Astrocyte of the hippocampus (primary cell): ENCODE data around the gene SORT1.
"Not testable (repeated sequence)": the region's sequence is repeated elsewhere in the genome, so short reads cannot be mapped to it uniquely, and the experiment has no call there.

Experiments used
- DNase-seq: peaks from one replicate; pipeline ENCODE4 v3.0.0; 2011; ENCODE audit warnings: low read depth, low spot score

The SORT1 gene

DNA sequence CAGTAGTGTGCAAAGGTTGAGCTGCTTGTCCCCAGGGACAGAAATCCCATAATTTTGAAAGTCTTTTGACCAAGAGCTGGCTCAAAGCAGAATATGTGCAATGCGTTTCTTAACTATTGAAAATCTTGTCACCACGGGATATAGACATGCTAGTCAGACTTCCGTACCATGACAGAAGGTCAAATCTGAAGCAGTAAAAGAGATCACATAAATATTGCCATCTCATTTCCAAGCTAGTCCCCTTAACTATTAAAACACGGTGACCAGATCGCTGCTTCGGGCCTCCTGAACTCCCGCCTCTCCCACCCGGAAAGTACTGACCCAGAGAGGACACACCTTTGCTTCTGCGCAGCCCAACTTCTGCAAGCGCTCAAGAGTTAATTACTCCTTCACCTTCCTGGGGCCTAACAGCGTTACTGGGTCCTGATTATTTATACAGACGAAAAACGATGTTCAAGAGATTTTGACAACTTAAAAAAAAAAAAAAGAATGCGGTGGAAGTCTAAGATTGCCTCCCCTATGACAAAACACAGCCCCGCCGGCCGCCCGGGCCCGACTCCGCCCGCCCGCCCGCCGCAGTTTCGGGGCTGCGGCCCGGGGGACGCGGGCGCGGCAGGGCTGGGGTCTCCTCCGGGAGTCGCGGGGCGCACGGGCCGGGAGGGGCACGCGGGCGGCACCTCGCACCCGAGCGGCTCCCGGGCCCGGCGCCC, 692 bp downstream of the SORT1 start:
- DNase-seq, result peak; percentile 38

GRCh38 chr1:109396513-109396839, 1.2 kb downstream of the SORT1 start:
- DNase-seq, result no peak

DNA sequence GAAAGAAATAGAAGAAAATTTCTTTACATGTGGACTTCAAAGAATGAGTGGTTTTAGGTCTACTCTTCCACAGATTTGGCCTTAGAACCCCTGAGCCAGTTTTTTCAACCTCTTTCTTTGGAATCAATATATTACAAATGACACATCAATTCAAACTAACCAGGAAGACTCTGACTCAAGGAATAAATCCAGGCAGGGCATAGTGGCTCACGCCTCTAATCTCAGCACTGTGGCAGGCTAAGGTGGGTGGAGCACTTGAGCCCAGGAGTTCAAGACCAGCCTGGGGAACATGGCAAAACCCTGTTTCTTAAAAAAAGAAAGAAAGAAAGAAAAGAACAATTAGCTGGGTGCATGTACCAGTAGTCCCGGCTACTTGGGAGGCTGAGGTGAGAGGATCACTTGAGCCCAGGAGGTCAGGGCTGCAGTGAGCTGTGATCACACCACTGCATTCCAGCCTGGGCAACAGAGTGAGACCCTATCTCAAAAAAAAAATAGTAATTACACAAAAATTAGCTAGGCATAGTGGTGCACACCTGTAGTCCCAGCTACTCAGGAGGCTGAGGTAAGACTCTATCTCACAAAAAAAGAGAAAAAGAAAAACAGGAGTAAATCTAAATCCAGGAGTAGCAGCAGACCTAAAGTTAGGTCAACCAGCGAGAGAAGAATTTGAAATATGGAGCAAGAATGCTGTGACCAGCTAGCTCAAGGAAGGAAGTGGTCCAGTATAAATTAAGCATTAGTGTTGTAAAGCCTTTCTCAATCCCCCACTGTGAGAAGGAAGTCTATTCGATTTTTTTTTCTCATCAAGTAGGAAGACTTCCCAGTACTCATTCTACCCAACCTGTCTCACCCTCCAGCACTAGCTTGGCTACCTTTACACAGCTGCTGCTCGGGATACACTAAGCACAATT, 1.9 kb downstream of the SORT1 start:
- peak; percentile 79 for DNase-seq

GRCh38 chr1:109395282-109395599, 2.5 kb downstream of the SORT1 start:
- DNase-seq, result not testable (repeated sequence)

- DNase-seq, result no peak
These were observed 3.0 kb downstream of the SORT1 start for GRCh38 chr1:109394591-109395281.

- no peak for DNase-seq
These were observed 4.0 kb downstream of the SORT1 start for GRCh38 chr1:109393617-109394233.

- DNase-seq, result peak; percentile 77
These were observed 4.7 kb downstream of the SORT1 start for GRCh38 chr1:109392788-109393616.

DNA sequence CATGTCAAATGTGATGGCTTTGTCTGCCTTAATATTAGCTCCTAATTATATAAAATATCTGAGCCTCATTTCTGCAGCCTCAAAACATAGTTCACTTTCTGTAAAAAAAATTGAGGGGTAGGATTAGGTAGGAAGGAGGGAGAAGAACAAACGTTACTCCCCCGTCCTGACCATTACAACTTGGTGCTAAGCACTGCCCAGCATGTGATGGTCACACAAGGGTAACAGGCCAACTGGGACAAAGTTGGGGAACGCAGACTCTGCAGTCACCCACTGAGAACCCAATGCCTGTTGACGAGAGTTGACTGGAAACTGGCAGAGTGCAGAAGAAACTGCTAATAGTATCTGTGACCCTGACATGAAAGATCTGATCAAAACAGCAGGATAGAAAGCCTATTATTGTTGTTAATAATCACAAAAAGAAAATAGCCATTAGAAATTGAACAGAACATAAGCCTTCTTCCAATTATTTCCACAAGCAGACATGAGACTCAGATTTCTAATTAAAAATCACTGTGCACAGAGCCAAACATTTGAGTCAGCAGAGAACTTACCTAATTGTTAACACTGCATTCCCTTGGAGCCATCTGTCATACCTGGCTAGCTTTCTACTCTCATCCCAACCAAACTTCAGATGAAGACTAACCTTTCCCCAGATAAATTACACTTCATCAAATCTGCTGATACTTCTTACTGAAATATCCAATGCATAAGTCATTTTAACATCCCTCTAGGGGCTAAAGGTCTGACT, 5.5 kb downstream of the SORT1 start:
- no peak for DNase-seq

DNA sequence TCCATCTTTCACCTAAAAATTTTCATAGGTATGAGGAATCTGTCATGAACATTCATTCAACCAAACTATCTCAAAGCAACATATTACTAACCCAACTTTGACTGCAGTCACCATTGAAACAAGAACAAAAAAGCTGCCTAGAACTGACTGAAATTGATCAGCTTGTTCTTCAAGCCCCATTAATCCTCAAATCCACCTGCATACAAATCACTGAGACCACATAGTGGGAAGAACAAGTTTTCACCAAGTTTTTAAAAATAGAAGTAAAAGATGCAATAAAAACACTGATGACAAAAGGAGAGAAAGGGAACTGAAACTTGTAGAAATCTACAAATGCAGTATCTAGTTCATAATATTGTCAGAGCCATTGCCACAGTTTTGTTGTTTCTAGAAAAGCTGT, 6.1 kb downstream of the SORT1 start:
- DNase-seq, result no peak

GRCh38 chr1:109391157-109391556, 6.6 kb downstream of the SORT1 start:
- no peak for DNase-seq

GRCh38 chr1:109389638-109390341, 7.9 kb downstream of the SORT1 start:
- no peak for DNase-seq

- DNase-seq, result no peak
These were observed 8.7 kb downstream of the SORT1 start for GRCh38 chr1:109388884-109389637.

GRCh38 chr1:109388208-109388711, 9.5 kb downstream of the SORT1 start:
- DNase-seq, result no peak

GRCh38 chr1:109386054-109386717, 11.5 kb downstream of the SORT1 start:
- no peak for DNase-seq

GRCh38 chr1:109385417-109385816, 12.3 kb downstream of the SORT1 start:
- DNase-seq, result peak; percentile 70

GRCh38 chr1:109383854-109384253, 13.9 kb downstream of the SORT1 start:
- DNase-seq, result no peak

DNA sequence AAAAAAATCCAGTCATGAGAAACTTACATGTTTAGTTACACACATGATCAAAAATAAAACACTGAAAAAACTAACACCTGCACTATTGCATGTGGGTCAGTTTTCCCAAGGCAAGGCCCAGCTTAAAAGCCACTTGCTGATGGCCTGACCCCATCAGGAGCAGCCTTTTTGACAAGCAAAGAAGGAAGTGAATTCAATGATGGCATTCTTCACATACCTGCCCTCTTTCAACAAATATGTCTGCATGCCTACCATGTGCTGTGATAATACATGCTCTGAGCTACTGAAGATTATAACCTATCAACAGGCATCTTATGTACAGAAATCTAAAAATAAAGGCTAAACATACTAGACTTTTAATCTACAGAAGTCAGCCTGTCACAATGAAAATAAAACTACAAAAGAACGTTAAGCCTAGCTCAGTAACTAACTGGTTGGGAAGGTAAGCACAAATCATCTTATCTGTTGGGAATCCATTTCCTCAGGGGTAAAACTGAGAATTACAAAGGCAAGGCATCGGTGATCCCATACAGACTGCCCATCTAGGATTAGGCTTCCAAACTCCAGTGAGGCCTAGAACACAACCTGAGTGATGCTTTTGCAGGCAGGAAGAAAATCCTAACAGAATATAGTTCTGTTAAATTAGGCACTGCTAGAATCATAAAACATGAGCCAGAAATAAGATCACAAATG, 14.5 kb downstream of the SORT1 start:
- DNase-seq, result peak; percentile 44

DNA sequence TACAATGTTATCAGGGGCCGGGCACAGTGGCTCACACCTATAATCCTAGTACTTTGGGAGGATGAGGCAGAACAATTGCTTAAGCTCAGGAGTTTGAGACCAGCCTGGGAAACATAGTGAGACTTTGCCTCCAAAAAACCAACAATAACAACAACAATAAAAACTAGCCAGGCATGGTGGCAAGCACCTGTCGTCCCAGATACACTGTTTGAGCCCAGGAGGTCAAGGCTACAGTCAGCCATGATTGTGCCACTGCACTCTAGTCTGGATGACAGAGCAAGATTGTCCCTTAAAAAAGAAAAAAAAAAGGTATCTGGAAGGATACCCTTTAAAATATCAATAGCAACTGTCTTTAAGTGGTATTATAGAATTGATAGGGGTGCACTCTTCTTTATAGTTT, 16.1 kb downstream of the SORT1 start:
- DNase-seq, result no peak
